Heart left ventricle (tissue), 16 donors: Measurements from ENCODE around the gene RAB10. TPM values are rescaled to one million over a fixed set of nuclear protein-coding genes. Genes with fewer than 3 reads are reported as not detected.

Experiments used
- ATAC-seq, 4 donors: fragments of 200-7000 bp; cut with Tn5 transposase; one replicate each; pipeline ENCODE4 v1.9.1; 2020 to 2022; ENCODE audit warnings: moderate library complexity in 4 of 4, mild to moderate bottlenecking in 3 of 4, moderate number of reproducible peaks in 1 of 4
- DNase-seq, 5 donors: peaks; one replicate each; pipeline ENCODE4 v3.0.0-alpha.2; 2020
- H3K27ac ChIP-seq, 12 donors: fragments of 200-600 bp; sonication (generic) in 4 of 12; one replicate each; pipeline versions ENCODE4 v1.5.0 to v1.8.0; 2016 to 2022; ENCODE audit warnings: mild to moderate bottlenecking in 2 of 12
- H3K27me3 ChIP-seq, 9 donors: fragments of 200-600 bp; sonication (generic) in 2 of 9; one replicate each; pipeline versions ENCODE4 v1.5.1 to v1.8.0; 2016 to 2022; ENCODE audit warnings: mild to moderate bottlenecking in 3 of 9
- H3K36me3 ChIP-seq, 9 donors: fragments of 200-600 bp; sonication (generic) in 2 of 9; one replicate each; pipeline versions ENCODE4 v1.5.0 to v1.8.0; 2018 to 2022; ENCODE audit warnings: mild to moderate bottlenecking in 2 of 9
- H3K4me1 ChIP-seq, 12 donors: fragments of 200-600 bp; sonication (generic) in 4 of 12; one replicate each; pipeline versions ENCODE4 v1.5.0 to v1.8.0; 2016 to 2022; ENCODE audit warnings: mild to moderate bottlenecking in 3 of 12
- H3K4me3 ChIP-seq, 12 donors: fragments of 200-600 bp; sonication (generic) in 4 of 12; one replicate each; pipeline versions ENCODE4 v1.5.0 to v1.8.0; 2017 to 2022; ENCODE audit warnings: mild to moderate bottlenecking in 9 of 12, moderate library complexity in 4 of 12
- H3K9me3 ChIP-seq, 12 donors: fragments of 200-600 bp; sonication (generic) in 4 of 12; one replicate each; pipeline versions ENCODE4 v1.5.0 to v1.8.0; 2016 to 2022; ENCODE audit warnings: mild to moderate bottlenecking in 1 of 12
- POLR2A ChIP-seq, 2 donors: fragments of 450-650 bp; IDR thresholded peaks; one replicate each; pipeline ENCODE4 v1.6.1; 2017; ENCODE audit warnings: antibody characterized with exemption in 2 of 2, mild to moderate bottlenecking in 2 of 2, moderate library complexity in 2 of 2
- WGBS, 4 donors: extraction: QIAGEN DNeasy Blood & Tissue Kit in 2 of 4; methylation state at CpG; one replicate each; pipeline versions ENCODE4 v1.1.5 to v1.1.7; 2013 to 2018; 5-methylcytosine and 5-hydroxymethylcytosine counted together
- intact Hi-C, 10 donors: fragments of 100-400 bp; cut with DNase I; formaldehyde crosslinking; loops; one replicate each; pipeline versions ENCODE4 v1.11.1 to v1.14.2; 2022
- polyA plus RNA-seq, 2 donors: library from polyadenylated mRNA; stranded (reverse); fragments of 200-250 nt; gene quantifications; one replicate each; pipeline ENCODE4 v1.2.3, GENCODE V29; 2013
- total RNA-seq, 9 donors: library from RNA; depleted of rRNA in 2 of 9; stranded (reverse); fragments of >200 nt in 2 of 9; fragmentation: NEBNext Ultra II Directional in 3 of 9; extraction: Animal tissue kit (Norgen Biotek cat#: 25700) in 3 of 9; gene quantifications; one replicate each; pipeline versions ENCODE4 v1.1.0 to v1.2.4, GENCODE V29; 2016 to 2023
- TF ChIP-seq, protein P1 (sequence below), 12 donors: fragments of 200-600 bp; sonication (generic) in 4 of 12; IDR thresholded peaks; one replicate each; pipeline versions ENCODE4 v1.5.0 to v1.8.0; 2018 to 2022; ENCODE audit warnings: antibody characterized with exemption in 12 of 12, mild to moderate bottlenecking in 5 of 12
- donor health status: ischemic (EF 13 %, LVEDD 7.1; RV severe dilation, severe dysfunction).
- donor health status: healthy with polysubstance abuse.
- donor health status: DM: no; HTN: yes; CAD: no.
- donor health status: DM: no; HTN: no; CAD: no.
- donor health status: ischemic (EF 25% LVEDD 6.9; RV normal size, moderate dysfunction).
- donor health status: ischemic (EF 25% LVEDD 5.7; RV mildly dilated, moderate dysfunction).
- donor health status: healthy.
- donor health status: DM: yes; HTN: yes; CAD: no.
- donor health status: ischemic (EF 35%, LVEDD 5.7; RV mildly dilated, moderate dysfunction).
- donor health status: nonischemic (EF 11% LVEDD 7.7; RV severe dilation, severe dysfunction).
- donor health status: DM: yes; HTN: yes; CAD: no.
- donor health status: PGD.
- donor health status: ischemic (EF 29% LVEDD 5.4; RV normal size, mild dysfunction).
- donor health status: nonischemic (EF 23%, LVEDD 6.1; RV moderate dilation, normal function).

RAB10 gene
- total and polyA plus RNA-seq, 11 donors, result 33.1 to 121 (median 97.4) TPM

DNA sequence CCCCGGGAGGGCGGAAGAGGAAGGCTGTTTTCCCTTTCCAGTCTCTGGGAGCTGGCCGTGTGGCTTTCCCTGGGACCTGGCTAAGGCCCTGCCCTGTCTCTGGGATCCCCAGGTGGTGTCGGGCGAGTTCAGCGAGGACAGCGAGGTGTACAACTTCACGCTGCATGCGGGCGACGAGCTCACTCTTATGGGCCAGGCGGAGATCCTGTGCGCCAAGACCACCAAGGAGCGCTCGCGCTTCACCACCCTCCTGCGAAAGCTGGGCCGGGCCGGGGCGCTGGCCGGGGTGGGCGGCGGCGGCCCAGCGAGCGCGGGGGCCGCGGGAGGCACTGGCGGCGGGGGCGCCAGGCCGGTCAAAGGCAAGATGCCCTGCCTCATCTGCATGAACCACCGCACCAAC, 150.2 kb downstream of the RAB10 start:
- H3K27ac ChIP-seq, result peak overlapping the region in 2 of 12 donors; percentile 39 to 65
- TF ChIP-seq POLR2A (IDR thresholded peaks at IDR 0.05), result no peak
- TF ChIP-seq, protein P1, sequence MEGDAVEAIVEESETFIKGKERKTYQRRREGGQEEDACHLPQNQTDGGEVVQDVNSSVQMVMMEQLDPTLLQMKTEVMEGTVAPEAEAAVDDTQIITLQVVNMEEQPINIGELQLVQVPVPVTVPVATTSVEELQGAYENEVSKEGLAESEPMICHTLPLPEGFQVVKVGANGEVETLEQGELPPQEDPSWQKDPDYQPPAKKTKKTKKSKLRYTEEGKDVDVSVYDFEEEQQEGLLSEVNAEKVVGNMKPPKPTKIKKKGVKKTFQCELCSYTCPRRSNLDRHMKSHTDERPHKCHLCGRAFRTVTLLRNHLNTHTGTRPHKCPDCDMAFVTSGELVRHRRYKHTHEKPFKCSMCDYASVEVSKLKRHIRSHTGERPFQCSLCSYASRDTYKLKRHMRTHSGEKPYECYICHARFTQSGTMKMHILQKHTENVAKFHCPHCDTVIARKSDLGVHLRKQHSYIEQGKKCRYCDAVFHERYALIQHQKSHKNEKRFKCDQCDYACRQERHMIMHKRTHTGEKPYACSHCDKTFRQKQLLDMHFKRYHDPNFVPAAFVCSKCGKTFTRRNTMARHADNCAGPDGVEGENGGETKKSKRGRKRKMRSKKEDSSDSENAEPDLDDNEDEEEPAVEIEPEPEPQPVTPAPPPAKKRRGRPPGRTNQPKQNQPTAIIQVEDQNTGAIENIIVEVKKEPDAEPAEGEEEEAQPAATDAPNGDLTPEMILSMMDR (IDR thresholded peaks at IDR 0.05), result no peak
- peaks cover 0 to 5% (median 0%) of the 10 kb centered on the region in 9 donors for H3K27me3 ChIP-seq
- H3K4me3 ChIP-seq, result peak overlapping the region; percentile 35 to 78 (median 63)
- H3K36me3 ChIP-seq, result peaks cover 0 to 3% (median 0%) of the 10 kb centered on the region in 9 donors
- DNase-seq, result no peak
- 36 to 56% (median 47%) methylated on average over 17 to 34 of the region's 34 CpGs for WGBS, 4 donors
- ATAC-seq, result no peak
- intact Hi-C loops, result no loop called here
- H3K4me1 ChIP-seq, result peaks cover 0 to 26% (median 9%) of the 10 kb centered on the region in 12 donors
- no peaks in the 10 kb centered on the region for H3K9me3 ChIP-seq

DNA sequence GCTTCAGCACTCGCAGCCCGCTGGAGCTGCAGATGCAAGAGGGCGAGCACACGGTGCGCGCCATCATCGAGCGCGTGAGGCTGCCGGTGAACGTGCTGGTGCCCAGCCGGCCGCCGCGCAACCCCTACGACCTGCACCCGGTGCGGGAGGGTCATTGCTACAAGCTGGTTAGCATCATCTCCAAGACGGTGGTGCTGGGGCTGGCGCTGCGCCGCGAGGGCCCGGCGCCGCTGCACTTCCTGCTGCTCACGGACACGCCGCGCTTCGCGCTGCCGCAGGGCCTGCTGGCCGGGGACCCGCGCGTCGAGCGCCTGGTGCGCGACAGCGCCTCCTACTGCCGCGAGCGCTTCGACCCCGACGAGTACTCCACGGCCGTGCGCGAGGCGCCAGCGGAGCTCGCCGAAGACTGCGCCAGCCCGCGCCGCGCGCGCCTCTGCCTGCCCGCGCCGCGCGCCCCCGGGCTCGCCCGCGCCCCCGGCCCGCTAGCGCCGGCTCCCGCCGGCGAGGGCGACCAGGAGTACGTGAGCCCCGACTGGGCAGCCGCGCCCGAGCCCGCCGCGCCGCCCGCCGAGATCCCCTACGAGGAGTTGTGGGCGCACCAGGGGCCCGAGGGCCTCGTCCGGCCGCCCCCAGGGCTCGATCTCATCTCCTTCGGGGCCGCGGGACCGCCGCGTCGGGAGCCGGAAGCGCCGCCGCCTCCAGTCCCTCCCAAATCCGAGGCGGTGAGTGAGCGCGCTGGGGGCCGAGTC, 150.8 kb downstream of the RAB10 start:
- intact Hi-C loops, result no loop called here
- H3K36me3 ChIP-seq, result peaks cover 0 to 5% (median 0%) of the 10 kb centered on the region in 9 donors
- WGBS, 4 donors, result 1 to 5% (median 2%) methylated on average over 26 to 114 of the region's 114 CpGs
- peaks cover 0 to 2% (median 0%) of the 10 kb centered on the region in 9 donors for H3K27me3 ChIP-seq
- peak; percentile 84 to 94 (median 88) for DNase-seq
- peak overlapping the region; percentile 37 to 78 (median 63) for H3K4me3 ChIP-seq
- peaks cover 0 to 20% (median 4%) of the 10 kb centered on the region in 12 donors for H3K4me1 ChIP-seq
- H3K9me3 ChIP-seq, result no peaks in the 10 kb centered on the region
- peak overlapping the region; percentile 27 to 85 (median 54) for H3K27ac ChIP-seq
- peak; percentile 47 to 88 (median 86) for ATAC-seq
- TF ChIP-seq, protein P1 (IDR thresholded peaks at IDR 0.05), result peak; percentile 32 to 83 (median 64)
- TF ChIP-seq POLR2A (IDR thresholded peaks at IDR 0.05), result peak in 1 of 2 donors; percentile 6

DNA sequence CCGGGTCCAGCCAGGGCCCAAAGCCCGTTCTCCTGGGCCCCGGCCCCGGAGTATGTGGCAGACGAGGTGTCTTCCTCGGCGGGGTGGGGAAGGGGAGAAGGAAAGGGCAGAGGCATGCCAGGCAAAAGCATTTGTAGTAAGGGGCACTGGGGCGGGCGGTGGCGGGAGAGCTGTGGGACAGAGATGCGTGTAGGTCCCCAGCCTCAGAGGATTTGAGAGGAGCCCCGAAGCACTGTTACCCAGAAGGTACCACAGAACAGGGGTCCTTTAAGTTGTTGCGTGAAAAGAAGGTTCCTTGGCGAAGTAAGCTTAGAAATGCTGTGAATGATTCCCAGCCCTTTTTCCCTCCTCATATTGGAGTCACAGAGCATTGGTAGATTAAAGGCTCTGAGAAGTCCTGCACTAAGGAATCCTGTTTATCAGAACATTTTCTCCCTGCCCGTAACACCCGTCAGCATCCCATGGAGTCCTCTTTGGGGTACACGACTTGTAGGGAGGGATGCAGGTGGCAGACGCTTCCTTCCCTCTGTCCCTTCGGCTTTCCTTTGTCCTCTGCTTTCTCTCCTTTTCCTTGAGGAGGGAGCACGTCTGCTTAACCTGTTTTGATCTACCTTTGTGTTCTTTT, 151.5 kb downstream of the RAB10 start:
- 40 to 47% (median 44%) methylated on average over 20 of the region's 20 CpGs for WGBS, 4 donors
- ATAC-seq, result no peak
- H3K27ac ChIP-seq, result peak overlapping the region; percentile 27 to 85 (median 51)

More for the DNA sequence above, 151.5 kb downstream of the RAB10 start:
- intact Hi-C loops, result no loop called here
- Histone ChIP-seq H3K9me3 (no peaks in the 10 kb centered on the region), H3K27me3 (no peaks in the 10 kb centered on the region), H3K36me3 (peaks cover 0 to 12% (median 5%) of the 10 kb centered on the region in 9 donors), H3K4me3 (peak overlapping the region; percentile 29 to 78 (median 63)), H3K4me1 (peaks cover 0 to 20% (median 3%) of the 10 kb centered on the region in 12 donors)
- TF ChIP-seq POLR2A (IDR thresholded peaks at IDR 0.05), result no peak
- TF ChIP-seq, protein P1 (IDR thresholded peaks at IDR 0.05), result no peak
- DNase-seq, result no peak
